ACC112 (cell line): ENCODE results near the gene CATSPERD.

Source experiments
- H2AFZ ChIP-seq: fragments of 200-600 bp; sonication (generic); one replicate; pipeline ENCODE4 v1.6.0; 2017; ENCODE audit warnings: antibody characterized with exemption, low read length; ENCODE audit not compliant: unreplicated experiment
- H3K27ac ChIP-seq: fragments of 200-600 bp; sonication (generic); 2 replicates; pipeline ENCODE4 v1.5.1; 2014; ENCODE audit warnings: low read depth, mild to moderate bottlenecking, antibody characterized with exemption, low read length, moderate library complexity
- H3K27me3 ChIP-seq: fragments of 200-600 bp; sonication (generic); 2 replicates; pipeline ENCODE4 v1.6.1; 2014; ENCODE audit warnings: mild to moderate bottlenecking, antibody characterized with exemption, low read length, moderate library complexity, mixed read lengths; ENCODE audit not compliant: insufficient read depth
- H3K36me3 ChIP-seq: fragments of 200-600 bp; sonication (generic); 2 replicates; pipeline ENCODE4 v1.6.1; 2016; ENCODE audit warnings: mild to moderate bottlenecking, antibody characterized with exemption, low read length, moderate library complexity, mixed read lengths; ENCODE audit not compliant: insufficient read depth
- H3K4me1 ChIP-seq: fragments of 200-600 bp; sonication (generic); one replicate; pipeline ENCODE4 v1.6.1; 2016; ENCODE audit warnings: low read length, mixed read lengths; ENCODE audit not compliant: insufficient read depth, unreplicated experiment, control insufficient read depth
- H3K4me3 ChIP-seq: fragments of 200-600 bp; sonication (generic); 2 replicates; pipeline ENCODE4 v1.5.1; 2014; ENCODE audit warnings: mild to moderate bottlenecking, low read depth, low read length
- H3K79me2 ChIP-seq: fragments of 200-600 bp; sonication (generic); one replicate; pipeline ENCODE4 v1.6.0; 2016; ENCODE audit warnings: low read length; ENCODE audit not compliant: control insufficient read depth, unreplicated experiment, insufficient read depth

Gene CATSPERD

GRCh38 chr19:5719961-5720790 lies at the start of gene CATSPERD, which contains the start of gene LONP1:
Gene CATSPERD, plus strand, starts transcription at chr19:5720637. Its CDS starts 101 bp downstream, at chr19:5720738.
Gene LONP1, minus strand, starts transcription at chr19:5720146. Its CDS starts 14 bp downstream, at chr19:5720132.
- Histone ChIP-seq H3K27ac (peak within 1 kb of the TSS; percentile 91), H2AFZ (peak within 1 kb of the TSS; percentile 93), H3K27me3 (no peaks in the 10 kb centered on the region), H3K79me2 (peaks cover 42% of the 10 kb centered on the region), H3K36me3 (no peaks in the 10 kb centered on the region), H3K4me1 (peaks cover 10% of the 10 kb centered on the region), H3K4me3 (peak within 1 kb of the TSS; percentile 91)

GRCh38 chr19:5671600-5671999 lies 48.8 kb upstream of the CATSPERD start:
- no peaks in the 10 kb centered on the region for H3K79me2 ChIP-seq
- H3K36me3 ChIP-seq: 0 out of 2 replicates have a peak, but pooled peaks cover under 1% of the 10 kb centered on the region
- H3K4me1 ChIP-seq: no peaks in the 10 kb centered on the region
- no peak overlapping the region for H2AFZ ChIP-seq
- no peaks in the 10 kb centered on the region for H3K27me3 ChIP-seq
- no peak overlapping the region for H3K27ac ChIP-seq
- H3K4me3 ChIP-seq: no peak overlapping the region

GRCh38 chr19:5672708-5673459 lies 47.6 kb upstream of the CATSPERD start:
- H3K36me3 ChIP-seq: no peaks in the 10 kb centered on the region
- no peak overlapping the region for H3K27ac ChIP-seq
- no peak overlapping the region for H2AFZ ChIP-seq
- H3K27me3 ChIP-seq: no peaks in the 10 kb centered on the region
- H3K4me3 ChIP-seq: no peak overlapping the region
- H3K4me1 ChIP-seq: no peaks in the 10 kb centered on the region
- no peaks in the 10 kb centered on the region for H3K79me2 ChIP-seq

GRCh38 chr19:5673752-5674151 lies 46.7 kb upstream of the CATSPERD start:
- Histone ChIP-seq H3K27me3 (no peaks in the 10 kb centered on the region), H3K27ac (no peak overlapping the region), H3K4me1 (no peaks in the 10 kb centered on the region), H3K4me3 (no peak overlapping the region), H2AFZ (no peak overlapping the region), H3K79me2 (no peaks in the 10 kb centered on the region), H3K36me3 (no peaks in the 10 kb centered on the region)

GRCh38 chr19:5674714-5675113 lies 45.7 kb upstream of the CATSPERD start:
- H3K4me3 ChIP-seq: no peak overlapping the region
- H3K36me3 ChIP-seq: no peaks in the 10 kb centered on the region
- no peaks in the 10 kb centered on the region for H3K27me3 ChIP-seq
- H3K4me1 ChIP-seq: no peaks in the 10 kb centered on the region
- H3K79me2 ChIP-seq: peaks cover 6% of the 10 kb centered on the region
- no peak overlapping the region for H2AFZ ChIP-seq
- H3K27ac ChIP-seq: no peak overlapping the region

- Histone ChIP-seq H3K36me3 (no peaks in the 10 kb centered on the region), H2AFZ (no peak overlapping the region), H3K27ac (no peak overlapping the region), H3K79me2 (peaks cover 6% of the 10 kb centered on the region), H3K4me3 (no peak overlapping the region), H3K27me3 (no peaks in the 10 kb centered on the region), H3K4me1 (no peaks in the 10 kb centered on the region)
Observed at GRCh38 chr19:5676105-5676771, 44.2 kb upstream of the CATSPERD start.

GRCh38 chr19:5676772-5677105 lies 43.7 kb upstream of the CATSPERD start:
- H3K79me2 ChIP-seq: peaks cover 6% of the 10 kb centered on the region
- H2AFZ ChIP-seq: no peak overlapping the region
- no peaks in the 10 kb centered on the region for H3K4me1 ChIP-seq
- no peak overlapping the region for H3K27ac ChIP-seq
- H3K27me3 ChIP-seq: no peaks in the 10 kb centered on the region
- no peak overlapping the region for H3K4me3 ChIP-seq
- no peaks in the 10 kb centered on the region for H3K36me3 ChIP-seq

- H3K36me3 ChIP-seq: no peaks in the 10 kb centered on the region
- no peak overlapping the region for H3K4me3 ChIP-seq
- no peak overlapping the region for H2AFZ ChIP-seq
- H3K79me2 ChIP-seq: peaks cover 6% of the 10 kb centered on the region
- H3K27me3 ChIP-seq: no peaks in the 10 kb centered on the region
- no peaks in the 10 kb centered on the region for H3K4me1 ChIP-seq
- no peak overlapping the region for H3K27ac ChIP-seq
Observed at GRCh38 chr19:5677136-5677535, 43.3 kb upstream of the CATSPERD start.

- Histone ChIP-seq H3K4me3 (no peak overlapping the region), H3K27me3 (no peaks in the 10 kb centered on the region), H3K4me1 (no peaks in the 10 kb centered on the region), H3K36me3 (no peaks in the 10 kb centered on the region), H2AFZ (no peak overlapping the region), H3K27ac (no peak overlapping the region), H3K79me2 (peaks cover 6% of the 10 kb centered on the region)
Observed at GRCh38 chr19:5677580-5677979, 42.9 kb upstream of the CATSPERD start.

- Histone ChIP-seq H2AFZ (no peak overlapping the region), H3K36me3 (no peaks in the 10 kb centered on the region), H3K4me1 (no peaks in the 10 kb centered on the region), H3K27me3 (no peaks in the 10 kb centered on the region), H3K4me3 (no peak overlapping the region), H3K79me2 (peaks cover 6% of the 10 kb centered on the region), H3K27ac (no peak overlapping the region)
Observed at GRCh38 chr19:5678071-5678718, 42.2 kb upstream of the CATSPERD start.
